GM12801 (cell line): ENCODE results near the gene LTBP2.

Experiments
- TF ChIP-seq, protein P1 (sequence below): IDR thresholded peaks from one replicate; pipeline ENCODE4 v1.5.1; 2011; ENCODE audit warnings: control low read depth; ENCODE audit not compliant: insufficient read length; ENCODE audit errors: extremely low read depth

The LTBP2 gene

DNA sequence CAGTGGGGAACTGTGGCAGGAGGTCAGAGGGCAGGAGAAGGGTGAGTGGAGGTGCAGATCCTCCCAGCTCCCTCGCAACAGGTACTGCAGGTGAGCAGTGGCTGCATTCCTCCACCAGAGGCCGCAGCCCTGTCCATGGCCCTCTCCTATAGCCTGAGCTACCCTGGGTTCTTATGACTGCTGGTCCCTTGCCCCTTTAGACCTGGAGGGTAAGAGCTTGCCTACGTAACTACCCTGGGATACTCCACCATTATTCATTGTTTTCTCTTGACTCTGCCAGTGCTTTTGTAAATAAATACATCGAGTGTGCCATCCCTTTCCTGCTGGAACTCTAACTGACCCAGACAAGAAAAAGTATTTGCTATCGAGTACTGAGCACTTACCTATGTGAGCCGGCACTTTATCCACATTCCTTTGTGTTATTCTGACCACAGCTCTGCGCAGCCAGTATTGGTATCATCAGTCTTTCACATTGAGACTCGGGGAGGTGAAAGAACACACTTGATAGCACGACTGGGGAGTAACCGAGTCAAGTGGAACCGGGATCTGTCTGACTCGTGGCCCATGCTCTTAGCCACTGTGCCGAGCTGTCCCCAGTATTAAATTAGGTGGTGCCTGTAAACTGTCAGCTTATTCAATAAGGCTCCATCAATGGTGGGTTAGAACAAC lies 38.5 kb downstream of the LTBP2 start:
- TF ChIP-seq, protein P1, sequence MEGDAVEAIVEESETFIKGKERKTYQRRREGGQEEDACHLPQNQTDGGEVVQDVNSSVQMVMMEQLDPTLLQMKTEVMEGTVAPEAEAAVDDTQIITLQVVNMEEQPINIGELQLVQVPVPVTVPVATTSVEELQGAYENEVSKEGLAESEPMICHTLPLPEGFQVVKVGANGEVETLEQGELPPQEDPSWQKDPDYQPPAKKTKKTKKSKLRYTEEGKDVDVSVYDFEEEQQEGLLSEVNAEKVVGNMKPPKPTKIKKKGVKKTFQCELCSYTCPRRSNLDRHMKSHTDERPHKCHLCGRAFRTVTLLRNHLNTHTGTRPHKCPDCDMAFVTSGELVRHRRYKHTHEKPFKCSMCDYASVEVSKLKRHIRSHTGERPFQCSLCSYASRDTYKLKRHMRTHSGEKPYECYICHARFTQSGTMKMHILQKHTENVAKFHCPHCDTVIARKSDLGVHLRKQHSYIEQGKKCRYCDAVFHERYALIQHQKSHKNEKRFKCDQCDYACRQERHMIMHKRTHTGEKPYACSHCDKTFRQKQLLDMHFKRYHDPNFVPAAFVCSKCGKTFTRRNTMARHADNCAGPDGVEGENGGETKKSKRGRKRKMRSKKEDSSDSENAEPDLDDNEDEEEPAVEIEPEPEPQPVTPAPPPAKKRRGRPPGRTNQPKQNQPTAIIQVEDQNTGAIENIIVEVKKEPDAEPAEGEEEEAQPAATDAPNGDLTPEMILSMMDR = no peak

DNA sequence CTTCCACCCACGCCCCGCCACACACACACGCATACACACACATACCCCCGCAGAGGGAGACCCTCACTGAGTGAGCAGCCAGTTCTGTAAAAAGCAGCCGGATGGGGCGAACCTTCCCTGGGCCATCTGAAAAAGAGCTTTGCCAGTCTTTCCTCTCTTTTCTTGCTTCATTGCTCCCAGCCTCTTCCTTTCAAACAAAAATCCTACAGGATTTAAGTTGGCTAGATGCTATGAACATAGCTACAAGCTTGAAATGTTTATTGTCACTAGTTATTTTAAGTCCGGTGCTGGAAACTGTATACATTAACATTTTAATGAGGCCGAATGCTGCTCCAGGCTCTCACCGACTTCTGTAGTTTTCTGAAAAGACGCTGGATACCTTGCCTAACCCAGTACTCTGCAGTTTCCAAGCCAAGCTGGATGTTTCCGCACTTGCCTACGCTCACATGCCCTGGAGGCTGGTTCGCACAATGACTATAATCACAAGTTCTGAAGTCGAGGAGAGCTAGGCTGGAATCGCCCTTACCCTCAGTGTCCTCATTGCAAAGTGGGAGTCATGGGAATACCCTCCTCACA lies 39.2 kb downstream of the LTBP2 start:
- TF ChIP-seq, protein P1 = no peak

DNA sequence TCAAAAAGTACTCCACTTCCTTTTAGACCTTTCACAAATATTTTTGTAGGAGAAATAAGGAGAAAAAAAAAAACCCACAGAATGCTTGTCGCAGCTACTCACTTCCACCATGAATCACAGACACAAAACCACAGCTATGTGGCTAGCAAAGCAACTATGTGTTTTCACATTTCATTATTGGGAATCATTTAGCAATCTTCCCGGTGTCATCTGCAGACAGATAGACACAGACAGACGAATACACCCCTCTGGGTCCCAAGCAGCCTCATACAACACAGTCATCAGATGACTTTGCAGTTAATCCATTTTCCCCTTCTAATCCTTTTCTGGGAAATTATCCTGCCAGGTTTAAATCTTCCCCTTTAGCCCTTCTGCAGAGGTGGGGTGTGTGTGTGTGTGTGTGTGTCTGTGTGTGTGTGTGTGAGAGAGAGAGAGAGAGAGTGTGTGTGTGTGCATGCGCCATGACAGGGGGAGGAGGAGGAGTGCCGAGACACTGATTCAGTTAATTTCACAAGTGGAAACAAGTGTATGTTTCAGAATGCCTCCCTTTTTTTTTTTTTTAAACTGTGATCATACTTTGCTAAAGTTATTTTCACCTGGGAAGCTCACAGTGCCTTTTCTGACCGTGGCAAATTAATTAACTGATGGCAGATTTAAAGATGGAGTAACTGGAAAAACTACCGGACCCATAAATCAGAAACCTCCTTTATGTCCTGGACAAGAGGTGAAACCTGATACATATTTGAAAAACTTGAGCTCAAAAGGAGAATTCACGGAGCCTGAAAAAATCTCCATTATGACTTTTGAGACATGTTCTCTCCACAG lies 39.9 kb downstream of the LTBP2 start:
- TF ChIP-seq, protein P1 = no peak

DNA sequence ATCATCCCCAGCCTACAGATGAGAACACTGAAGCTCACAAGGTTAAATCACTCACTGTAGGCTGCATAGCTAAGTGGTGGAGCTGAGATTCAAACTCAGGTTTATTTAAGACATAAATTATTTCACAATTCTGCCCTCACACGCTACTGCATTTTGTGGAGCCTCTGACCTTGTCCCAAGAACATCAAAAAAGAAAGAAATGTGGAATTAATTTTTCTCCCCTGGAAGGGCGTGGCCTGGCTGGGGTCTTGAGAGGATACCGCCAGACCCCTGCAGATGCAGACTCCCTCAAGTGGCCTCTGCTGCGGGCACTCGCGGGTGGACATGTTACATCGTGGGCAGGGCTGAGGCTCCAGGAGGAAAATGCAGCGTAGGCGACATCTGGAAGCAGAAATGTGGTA lies 40.6 kb downstream of the LTBP2 start:
- TF ChIP-seq, protein P1 = no peak

DNA sequence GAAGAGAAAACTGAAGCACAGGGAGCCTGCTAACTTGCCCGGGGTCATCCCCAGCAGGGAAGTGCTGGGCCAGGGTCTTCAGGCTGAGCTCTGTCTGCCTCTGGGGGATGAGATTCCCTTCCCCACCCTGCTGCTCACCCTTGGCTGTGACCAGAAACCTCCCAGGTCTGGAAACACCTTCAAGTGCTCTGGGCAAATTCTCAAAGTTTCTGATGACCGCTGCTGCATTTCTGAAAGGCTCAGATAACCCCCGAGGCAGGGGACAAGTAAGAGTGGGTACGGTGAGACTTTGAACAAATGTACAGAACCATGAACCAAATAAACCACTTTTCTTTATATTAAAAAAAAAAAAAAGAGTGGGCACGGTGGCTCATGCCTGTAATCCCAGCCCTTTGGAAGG lies 41.3 kb downstream of the LTBP2 start:
- TF ChIP-seq, protein P1 = no peak

DNA sequence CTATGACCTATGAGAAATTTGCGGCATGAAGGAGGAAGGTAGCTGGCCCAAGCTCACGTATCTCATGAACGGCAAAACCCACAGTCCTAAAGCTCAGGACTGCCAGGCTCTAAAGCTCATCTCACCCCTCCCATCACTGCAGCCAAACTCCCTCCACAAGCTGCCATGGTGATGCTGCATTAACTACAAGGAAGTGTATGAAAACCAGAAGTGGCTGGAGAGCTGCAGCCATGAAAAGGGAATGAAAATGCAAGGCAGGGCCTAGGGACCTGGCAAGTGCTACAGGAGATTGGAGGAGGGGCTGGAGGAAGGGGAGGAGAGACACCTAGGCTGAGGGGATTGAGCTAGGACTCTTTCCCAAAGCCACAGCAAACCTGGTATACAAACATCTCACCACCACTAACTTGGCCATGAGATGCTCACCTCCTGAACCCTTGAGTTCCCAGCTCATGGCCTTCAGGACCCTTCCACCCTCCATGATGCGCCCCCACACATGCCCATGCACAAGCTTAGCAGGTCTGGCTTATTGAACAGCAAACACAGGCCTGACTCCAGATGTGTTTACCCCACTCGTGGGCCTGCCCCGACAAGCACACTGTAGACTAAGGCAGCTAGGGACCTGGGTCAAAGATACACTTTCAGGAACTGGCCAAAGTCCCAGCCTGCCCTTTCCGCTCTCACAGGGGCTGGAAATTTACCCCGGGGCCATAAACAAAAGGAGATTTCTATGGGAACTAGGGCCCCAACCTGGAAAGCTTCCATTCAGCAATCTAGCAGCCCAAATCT lies 42.0 kb downstream of the LTBP2 start:
- TF ChIP-seq, protein P1 = no peak

DNA sequence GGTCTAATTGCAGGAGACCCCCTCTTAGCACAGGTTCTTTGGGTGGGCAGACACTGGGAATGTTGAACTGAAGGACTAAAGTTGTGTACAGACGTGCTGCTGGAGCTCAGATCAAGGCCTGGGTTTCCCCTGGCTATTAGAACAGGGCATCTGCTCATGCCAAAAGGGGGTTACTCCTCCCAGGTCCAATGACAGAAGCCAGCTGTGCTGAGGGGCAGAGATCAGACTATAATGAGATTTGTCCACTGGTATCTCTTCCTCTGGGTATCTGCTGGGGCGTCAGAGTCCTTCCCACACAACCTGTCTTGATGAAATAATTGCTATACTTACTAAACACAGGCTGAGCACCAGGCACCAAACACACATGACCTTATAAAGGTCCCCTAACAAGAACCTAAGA lies 42.6 kb downstream of the LTBP2 start:
- TF ChIP-seq, protein P1 = no peak
